ENCODE results near the gene GLCE.

DNA sequence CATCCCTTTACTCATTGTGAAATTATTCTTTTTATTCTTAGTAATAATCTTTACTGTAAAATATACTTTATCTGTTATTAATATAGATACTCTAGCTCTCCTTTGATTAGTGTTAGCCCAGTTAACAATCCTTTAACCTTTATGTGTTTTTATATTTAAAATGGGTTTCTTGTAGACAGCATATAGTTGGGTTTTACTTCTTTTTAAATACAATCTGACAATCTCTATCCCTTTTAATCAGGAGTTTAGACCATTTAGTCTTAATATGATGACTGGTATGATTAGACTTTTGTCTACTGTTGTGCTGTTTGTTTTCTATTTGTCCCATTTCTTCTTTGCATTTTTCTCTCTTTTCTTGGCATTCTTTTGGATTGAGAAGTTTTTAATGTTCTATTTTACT, 30.1 kb downstream of the GLCE start:
- no peak for TF ChIP-seq CTCF (conservative IDR thresholded peaks at IDR 0.05; ENCODE audit: low read length)
- TF ChIP-seq EZH2phosphoT487 (IDR thresholded peaks at IDR 0.05; ENCODE audit: borderline replicate concordance) = no peak
